Iris pigment epithelial cell (primary cell): ENCODE data around the gene ZNF346.

ENCODE experiments used
- DNase-seq: peaks from one replicate; pipeline ENCODE4 v3.0.0-alpha.2; 2011; ENCODE audit warnings: low read depth

ZNF346 gene

DNA sequence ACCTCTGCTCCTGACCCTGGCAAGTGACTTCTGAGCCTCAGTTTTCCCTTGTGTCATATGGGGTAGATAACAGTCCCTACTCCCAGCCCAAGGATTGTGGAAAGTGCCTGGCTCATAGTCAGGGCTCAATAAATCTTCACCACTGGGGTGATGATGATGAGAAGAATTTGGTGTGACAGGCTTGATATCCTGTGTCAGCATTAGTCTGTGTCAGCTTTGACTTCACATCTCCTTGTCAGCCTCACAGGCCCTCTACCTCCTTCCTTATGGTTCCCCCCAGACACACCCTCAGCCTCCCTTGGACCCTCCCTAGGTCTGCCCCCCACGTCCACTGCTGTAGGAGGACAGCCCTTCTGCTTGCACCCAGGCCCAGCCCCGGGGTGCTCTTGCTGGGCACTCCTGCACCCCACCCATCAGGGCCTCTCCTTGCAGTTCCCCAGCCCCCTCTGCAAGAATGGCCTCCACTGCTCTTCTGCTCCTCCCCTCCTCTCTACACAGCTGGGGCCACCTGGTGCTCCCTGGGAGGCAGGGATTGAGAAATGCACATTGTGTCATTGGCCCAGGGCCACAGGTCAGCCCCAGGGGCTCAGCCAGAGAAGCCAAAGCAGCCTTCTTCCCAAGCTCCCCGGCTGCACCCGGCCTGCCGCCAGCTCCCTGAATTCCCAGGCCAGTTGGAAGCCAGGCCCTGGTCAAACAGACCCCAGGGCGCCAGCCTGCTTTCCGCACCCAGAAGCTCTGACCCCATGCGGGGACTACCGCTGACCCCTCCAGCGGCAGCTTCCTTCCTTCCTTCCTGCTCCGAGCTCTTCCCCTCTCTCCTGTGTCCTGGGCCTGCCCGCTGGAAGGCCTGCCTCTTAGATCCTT lies 72.0 kb downstream of the ZNF346 start:
- DNase-seq: peak; percentile 59

- DNase-seq: no peak
Measured at GRCh38 chr5:177095088-177095669, 72.7 kb downstream of the ZNF346 start.

- DNase-seq: no peak
Measured at GRCh38 chr5:177096162-177097015, 73.9 kb downstream of the ZNF346 start.

- no peak for DNase-seq
Measured at GRCh38 chr5:177097016-177097985, 74.8 kb downstream of the ZNF346 start.

GRCh38 chr5:177098120-177098469 lies 75.6 kb downstream of the ZNF346 start:
- DNase-seq: no peak

DNA sequence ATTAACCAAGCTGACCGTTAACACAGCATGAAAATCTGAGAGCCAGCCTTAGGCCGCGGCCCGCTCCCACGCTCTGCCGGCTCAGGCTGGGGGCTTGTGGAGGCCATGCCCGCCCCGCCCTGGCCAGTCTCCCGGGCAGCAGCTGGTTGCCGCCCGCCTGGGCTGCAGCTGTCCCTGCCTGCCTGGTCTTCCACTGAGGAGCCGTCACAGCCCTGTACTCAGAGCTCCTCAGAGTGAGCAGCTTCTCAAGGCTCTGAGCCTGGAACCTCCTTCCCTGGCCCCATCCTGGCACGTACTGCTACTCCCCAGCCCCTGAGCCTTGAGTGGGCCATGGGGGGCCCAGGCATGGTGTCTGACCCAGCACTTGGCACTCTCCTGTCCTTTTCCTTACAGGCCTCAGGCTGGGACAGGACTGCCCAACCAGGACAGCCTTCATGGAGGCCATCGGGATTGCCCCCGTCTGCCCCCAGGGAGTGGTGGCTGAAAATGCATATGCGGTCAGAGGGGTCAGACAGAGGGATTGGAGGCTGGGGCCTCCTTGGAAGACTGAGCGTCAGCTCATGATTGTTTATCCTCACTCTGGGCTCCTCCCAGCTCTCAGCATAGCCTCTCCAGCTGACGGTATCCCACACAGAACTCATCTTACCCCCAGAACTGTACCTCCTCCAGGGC lies 76.1 kb downstream of the ZNF346 start:
- DNase-seq: peak; percentile 40

- no peak for DNase-seq
Measured at GRCh38 chr5:177099422-177100093, 77.1 kb downstream of the ZNF346 start.

DNA sequence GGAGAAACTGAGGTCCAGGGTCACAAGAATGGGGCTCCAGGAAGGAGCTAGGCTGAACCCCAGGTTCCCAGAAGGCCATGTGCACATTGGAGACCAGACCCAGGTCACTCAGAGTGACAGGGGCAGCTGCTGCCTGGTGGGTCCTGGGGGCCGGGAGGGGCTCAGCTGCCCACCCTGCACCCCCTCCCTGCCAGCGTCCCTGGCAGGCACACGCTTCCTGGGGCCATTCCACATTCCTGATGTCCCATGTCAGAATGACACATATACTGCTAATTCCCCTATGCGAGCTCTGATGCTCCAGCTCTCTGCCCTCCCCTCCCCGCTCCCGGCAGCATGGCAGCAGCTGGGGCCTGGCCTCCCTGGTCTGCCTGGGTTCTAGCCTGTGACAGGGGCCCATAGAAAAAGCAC lies 78.2 kb downstream of the ZNF346 start:
- no peak for DNase-seq

DNA sequence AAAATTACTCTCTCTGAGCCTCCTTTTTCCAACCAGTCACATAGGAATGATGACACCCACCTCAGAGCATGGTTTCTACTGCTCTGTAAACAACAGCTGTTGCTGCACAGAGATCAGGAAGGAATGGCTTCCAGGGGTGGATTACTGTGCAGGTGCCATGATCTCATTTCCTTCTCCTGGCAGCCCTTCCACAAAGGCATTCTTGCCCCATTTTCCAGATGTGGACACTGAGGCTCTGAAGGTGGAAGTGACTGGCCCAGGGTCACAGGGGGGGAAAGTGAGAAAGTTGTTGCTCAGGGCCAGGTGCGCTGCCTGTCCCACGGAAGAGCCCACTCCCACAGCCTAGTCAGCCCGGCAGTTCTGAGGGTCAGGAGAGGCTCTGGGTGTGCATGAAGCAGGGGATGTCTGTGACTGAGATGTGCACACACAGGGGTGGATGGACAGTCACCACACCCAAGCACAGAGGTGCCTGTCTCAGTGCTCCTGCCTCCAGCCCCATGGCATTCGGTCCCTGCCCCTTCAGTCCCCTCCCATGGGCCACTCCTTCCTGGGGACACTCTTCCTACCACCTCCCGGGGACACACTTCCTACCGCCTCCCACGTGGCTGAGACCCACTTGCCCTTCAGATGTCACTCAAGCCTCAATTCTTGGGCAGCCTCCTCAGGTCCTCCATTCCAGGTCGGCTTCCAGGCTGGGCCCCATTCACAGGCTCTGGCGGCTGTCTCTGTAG lies 81.2 kb downstream of the ZNF346 start:
- peak; percentile 35 for DNase-seq

DNA sequence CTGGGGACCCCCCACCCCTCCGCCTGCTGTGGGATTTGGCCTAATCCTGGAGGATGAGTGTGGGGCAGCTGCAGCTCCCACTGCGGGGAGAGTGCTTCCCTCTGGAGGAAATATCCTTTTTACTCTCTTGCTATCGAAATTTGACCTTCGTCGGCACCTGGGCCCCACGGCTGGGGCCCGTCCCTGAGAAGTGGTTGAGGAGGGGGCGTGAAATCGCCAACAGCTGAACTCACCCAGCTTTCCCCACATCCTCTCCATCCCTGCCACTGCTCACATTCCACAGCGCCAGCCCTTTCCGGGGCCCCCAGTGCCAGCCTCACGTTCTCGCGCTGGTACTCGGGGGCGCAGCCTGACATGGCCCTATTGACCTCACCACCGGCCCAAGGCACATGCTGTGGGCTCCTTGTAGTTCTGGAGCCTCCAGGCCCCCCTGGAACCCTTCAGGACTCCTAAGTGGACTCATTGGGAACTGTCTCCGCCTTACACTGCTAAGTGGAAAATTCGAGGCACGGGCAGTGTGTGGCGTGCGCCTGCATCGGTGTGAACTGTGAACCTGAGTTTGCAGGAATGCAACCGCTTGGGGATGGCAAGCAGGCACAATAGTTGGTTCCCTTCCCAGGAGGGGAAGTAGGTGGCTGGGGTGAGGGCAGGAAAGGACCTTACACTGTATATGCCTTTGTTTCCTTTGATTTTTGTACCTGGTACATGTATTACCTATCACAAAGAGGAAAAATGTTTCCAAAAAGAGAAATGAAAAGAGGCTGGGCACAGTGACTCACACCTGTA lies 83.4 kb downstream of the ZNF346 start:
- DNase-seq: no peak

DNA sequence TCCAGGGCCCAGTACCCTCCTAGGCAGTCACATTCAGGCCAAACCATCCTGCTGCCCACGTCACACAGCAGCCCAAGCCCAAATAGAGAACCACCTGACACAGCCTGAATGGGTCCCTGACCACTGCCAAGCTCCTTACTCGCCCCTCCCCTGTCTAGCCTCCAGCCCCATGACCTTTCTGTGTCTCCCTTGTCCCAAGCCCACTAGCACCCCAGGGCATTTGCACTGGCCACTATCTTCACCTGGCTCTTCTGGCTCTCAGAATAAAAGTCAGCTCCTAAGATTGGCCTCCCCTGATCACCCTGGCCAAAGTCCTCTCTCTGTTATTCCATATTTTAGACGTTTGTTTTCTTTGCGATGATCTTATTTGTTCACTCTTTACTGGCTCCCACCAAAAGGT lies 84.7 kb downstream of the ZNF346 start:
- DNase-seq: no peak

- DNase-seq: no peak
Measured at GRCh38 chr5:177109810-177110209, 87.3 kb downstream of the ZNF346 start.

- DNase-seq: no peak
Measured at GRCh38 chr5:177111720-177112394, 89.4 kb downstream of the ZNF346 start.

GRCh38 chr5:177112589-177113220 lies 90.2 kb downstream of the ZNF346 start:
- no peak for DNase-seq

DNA sequence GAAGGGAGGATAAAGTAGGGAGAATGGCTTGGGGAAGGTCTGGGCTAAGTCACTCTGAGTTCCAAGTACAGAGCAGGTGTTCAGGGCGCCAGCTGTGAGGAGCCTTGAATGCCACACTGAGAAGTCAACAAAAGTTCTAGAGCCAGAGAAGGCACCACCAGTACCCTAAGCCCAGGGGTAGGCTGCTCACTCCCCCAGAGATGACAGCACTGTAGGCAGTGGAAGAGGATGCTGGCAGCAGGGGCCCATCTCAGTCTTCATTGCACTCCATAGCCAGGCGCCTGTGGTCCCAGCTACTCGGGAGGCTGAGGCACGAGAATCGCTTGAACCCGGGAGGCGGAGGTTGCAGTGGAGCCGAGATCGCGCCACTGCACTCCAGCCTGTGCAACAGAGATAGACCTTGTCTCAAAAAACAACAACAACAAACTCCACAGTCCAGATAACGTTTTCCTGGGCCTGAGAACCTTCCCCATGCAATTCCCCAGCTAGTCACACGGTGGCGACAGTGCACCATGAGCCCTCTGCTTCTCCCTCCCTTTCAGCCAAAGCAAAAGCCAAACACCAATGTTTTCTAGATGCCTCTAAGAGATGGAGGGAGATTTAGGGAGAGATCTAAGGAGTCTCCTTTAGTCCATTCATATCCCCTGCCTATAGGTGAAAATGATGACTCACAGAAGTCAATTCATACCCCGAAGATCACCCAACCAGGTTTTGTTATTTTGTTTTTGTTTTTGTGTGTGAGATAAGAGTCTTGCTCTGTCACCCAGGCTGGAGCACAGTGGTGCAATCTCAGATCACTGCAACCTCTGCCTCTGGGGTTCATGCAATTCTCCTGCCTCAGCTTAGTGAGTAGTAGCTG lies 91.3 kb downstream of the ZNF346 start:
- peak; percentile 58 for DNase-seq

GRCh38 chr5:177116631-177117373 lies 94.3 kb downstream of the ZNF346 start:
- DNase-seq: peak; percentile 86
